Measurements from ENCODE around the gene BTD.

GRCh38 chr3:15601046-15601398 lies 523 bp upstream of the BTD start:
- TF ChIP-seq CTCF (IDR thresholded peaks at IDR 0.05) (no peak), POLR2A (IDR thresholded peaks at IDR 0.05) (no peak)

Data from esophagus squamous epithelium (tissue), 4 donors.